WI38 (cell line): ENCODE results near the gene KRT85.

Experiments
- H3K4me3 ChIP-seq: 2 replicates; pipeline ENCODE4 v1.5.1; 2011; ENCODE audit warnings: low read depth, mild to moderate bottlenecking, control low read depth, low read length
- TF ChIP-seq, protein P1 (sequence below): IDR thresholded peaks from 2 replicates; pipeline ENCODE4 v1.5.1; 2012; ENCODE audit warnings: low read depth, mild to moderate bottlenecking, control low read depth, low read length

KRT85 gene

DNA sequence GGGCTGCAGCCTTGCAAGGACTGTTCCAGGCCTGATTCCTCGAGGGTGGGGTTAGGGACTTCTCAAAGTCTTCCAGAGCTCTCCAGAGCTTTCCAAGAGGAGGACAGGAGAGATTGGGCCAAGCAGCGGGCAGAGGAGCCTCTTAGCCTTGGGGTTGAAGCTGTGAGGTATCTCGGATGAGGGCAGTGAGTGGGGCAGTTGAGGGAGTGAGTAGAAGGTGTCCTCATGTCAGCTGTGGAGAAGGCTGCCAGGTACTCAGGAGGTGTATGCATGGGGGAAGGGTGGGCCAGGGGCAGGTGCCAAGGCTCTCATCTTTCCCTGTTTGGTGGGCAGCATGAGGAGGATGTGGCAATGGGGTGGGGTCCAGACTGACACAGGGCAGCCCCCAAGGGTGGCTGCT lies 53.8 kb downstream of the KRT85 start:
- TF ChIP-seq, protein P1, sequence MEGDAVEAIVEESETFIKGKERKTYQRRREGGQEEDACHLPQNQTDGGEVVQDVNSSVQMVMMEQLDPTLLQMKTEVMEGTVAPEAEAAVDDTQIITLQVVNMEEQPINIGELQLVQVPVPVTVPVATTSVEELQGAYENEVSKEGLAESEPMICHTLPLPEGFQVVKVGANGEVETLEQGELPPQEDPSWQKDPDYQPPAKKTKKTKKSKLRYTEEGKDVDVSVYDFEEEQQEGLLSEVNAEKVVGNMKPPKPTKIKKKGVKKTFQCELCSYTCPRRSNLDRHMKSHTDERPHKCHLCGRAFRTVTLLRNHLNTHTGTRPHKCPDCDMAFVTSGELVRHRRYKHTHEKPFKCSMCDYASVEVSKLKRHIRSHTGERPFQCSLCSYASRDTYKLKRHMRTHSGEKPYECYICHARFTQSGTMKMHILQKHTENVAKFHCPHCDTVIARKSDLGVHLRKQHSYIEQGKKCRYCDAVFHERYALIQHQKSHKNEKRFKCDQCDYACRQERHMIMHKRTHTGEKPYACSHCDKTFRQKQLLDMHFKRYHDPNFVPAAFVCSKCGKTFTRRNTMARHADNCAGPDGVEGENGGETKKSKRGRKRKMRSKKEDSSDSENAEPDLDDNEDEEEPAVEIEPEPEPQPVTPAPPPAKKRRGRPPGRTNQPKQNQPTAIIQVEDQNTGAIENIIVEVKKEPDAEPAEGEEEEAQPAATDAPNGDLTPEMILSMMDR = no peak

DNA sequence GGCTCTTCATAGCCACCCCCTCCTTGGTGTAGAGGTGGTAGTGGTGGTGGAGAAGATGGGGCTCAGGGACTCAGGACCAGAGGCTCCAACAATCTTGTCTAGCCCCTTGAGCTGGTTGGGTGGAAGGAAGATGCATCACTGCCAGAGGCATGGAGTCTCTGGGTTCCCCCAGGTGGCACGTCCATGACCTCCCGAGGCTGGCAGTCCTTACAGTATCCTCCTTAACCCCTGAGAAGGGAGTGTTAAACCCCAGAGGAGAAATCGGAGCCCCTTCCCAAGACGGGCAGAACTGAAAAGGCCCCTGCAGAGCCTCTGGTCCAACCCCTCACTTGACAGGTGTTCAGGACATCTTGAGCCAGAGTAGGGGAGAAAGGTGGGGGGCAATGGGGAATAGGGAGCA lies 55.2 kb downstream of the KRT85 start:
- H3K4me3 ChIP-seq = no peak overlapping the region
- TF ChIP-seq, protein P1 = no peak

More for the DNA sequence above, 53.8 kb downstream of the KRT85 start:
- H3K4me3 ChIP-seq = no peak overlapping the region

DNA sequence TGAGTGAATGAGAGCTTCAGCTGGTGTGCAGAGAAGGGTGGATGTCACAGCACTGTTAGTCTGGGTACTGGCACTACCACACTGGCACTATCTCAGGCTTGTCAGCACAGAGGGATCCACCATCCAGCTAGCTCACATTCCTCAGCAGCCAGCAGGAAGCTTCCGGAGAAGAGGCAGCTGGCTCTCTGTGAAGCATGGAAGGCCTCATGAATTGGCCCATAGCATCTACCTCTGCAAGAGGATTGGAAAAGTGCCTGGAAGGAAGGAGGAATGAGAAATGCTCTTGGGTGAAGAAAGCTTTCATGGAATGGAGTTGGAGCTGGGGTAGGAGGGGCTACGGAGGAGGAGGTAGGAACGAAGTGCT lies 56.0 kb downstream of the KRT85 start:
- H3K4me3 ChIP-seq = no peak overlapping the region
- TF ChIP-seq, protein P1 = no peak

DNA sequence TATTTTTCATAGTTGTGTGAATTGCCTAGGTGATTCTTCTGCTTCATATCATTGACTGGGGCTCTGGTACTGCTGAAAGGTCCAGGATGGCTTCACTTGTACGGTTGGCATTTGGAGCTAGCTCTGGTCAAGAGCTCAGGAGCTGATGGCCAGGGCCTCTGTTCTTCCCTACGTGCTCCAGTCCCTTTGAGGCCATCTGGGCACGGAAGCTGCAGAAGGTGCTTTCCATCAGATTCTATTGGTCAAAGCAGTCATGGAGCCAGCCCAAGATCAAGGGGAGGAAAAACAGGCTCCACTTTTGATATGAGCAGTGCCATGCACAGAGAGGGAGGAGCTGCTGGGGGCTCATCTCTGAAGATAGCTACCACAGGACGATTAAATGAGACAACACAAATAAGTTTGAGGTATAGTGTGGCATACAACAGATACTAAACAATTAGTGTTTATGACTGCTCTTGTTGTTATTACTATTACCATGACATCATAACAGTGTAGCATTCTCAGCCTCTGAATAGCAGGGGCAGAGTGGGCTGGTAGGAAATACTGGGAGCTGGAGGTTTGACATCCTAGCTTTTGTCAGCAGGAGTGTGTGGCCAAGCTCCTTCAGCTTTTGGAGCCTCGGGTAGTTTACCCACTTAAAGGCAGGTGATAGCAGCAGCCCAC lies 56.5 kb downstream of the KRT85 start:
- TF ChIP-seq, protein P1 = no peak
- H3K4me3 ChIP-seq = no peak overlapping the region
